Hepatocyte (in vitro differentiated cells): ENCODE data around the gene DNAH17.

ENCODE experiments used
- CTCF ChIP-seq: fragments of 200-600 bp; sonication (generic); IDR thresholded peaks from 2 replicates; pipeline ENCODE4 v1.5.1; 2016; ENCODE audit warnings: antibody characterized with exemption, mild to moderate bottlenecking; ENCODE audit not compliant: poor library complexity
- EZH2 ChIP-seq: fragments of 200-600 bp; sonication (generic); IDR thresholded peaks from 2 replicates; pipeline ENCODE4 v1.6.1; 2016; ENCODE audit warnings: antibody characterized with exemption, mild to moderate bottlenecking, borderline replicate concordance
- EZH2phosphoT487 ChIP-seq: fragments of 200-600 bp; sonication (generic); IDR thresholded peaks from one replicate; pipeline ENCODE4 v1.6.1; 2018; ENCODE audit warnings: antibody characterized with exemption, mild to moderate bottlenecking, low read depth, moderate library complexity; ENCODE audit not compliant: unreplicated experiment, severe bottlenecking

GRCh38 chr17:78495634-78496033 is 81.6 kb downstream of the DNAH17 start:
- TF ChIP-seq CTCF, result no peak
- TF ChIP-seq EZH2, result no peak
- no peak for TF ChIP-seq EZH2phosphoT487
